Measurements from ENCODE around the gene ACSL5.

ACSL5 gene

GRCh38 chr10:112362833-112363232 lies 11.1 kb upstream of the ACSL5 start:
- no peak for TF ChIP-seq EZH2phosphoT487 (IDR thresholded peaks at IDR 0.05; ENCODE audit: low read depth)
- Histone ChIP-seq H3K9ac (ENCODE audit: low read length) (no peak overlapping the region), H3K4me3 (ENCODE audit: low read length) (no peak overlapping the region), H2AFZ (ENCODE audit: low read depth, low read length) (no peak overlapping the region), H3K4me1 (ENCODE audit: low read length) (no peaks in the 10 kb centered on the region), H3K27me3 (ENCODE audit: low read depth, low read length) (no peaks in the 10 kb centered on the region), H3K79me2 (ENCODE audit: low read length) (no peaks in the 10 kb centered on the region), H3K27ac (ENCODE audit: low read length) (no peak overlapping the region), H3K9me3 (ENCODE audit: insufficient read depth, low read length) (no peaks in the 10 kb centered on the region), H3K36me3 (replicated peaks; ENCODE audit: low read depth, low read length) (no peaks in the 10 kb centered on the region), H4K20me1 (ENCODE audit: insufficient read depth, low read length) (no peaks in the 10 kb centered on the region), H3K4me2 (ENCODE audit: low read length) (no peak overlapping the region)

- Histone ChIP-seq H3K9ac (ENCODE audit: low read length) (no peak overlapping the region), H3K27ac (ENCODE audit: low read length) (no peak overlapping the region), H3K4me3 (ENCODE audit: low read length) (no peak overlapping the region), H3K27me3 (ENCODE audit: low read depth, low read length) (no peaks in the 10 kb centered on the region), H3K79me2 (ENCODE audit: low read length) (no peaks in the 10 kb centered on the region), H2AFZ (ENCODE audit: low read depth, low read length) (no peak overlapping the region), H3K9me3 (ENCODE audit: insufficient read depth, low read length) (no peaks in the 10 kb centered on the region), H3K4me1 (ENCODE audit: low read length) (no peaks in the 10 kb centered on the region), H4K20me1 (ENCODE audit: insufficient read depth, low read length) (no peaks in the 10 kb centered on the region), H3K4me2 (ENCODE audit: low read length) (no peak overlapping the region), H3K36me3 (replicated peaks; ENCODE audit: low read depth, low read length) (no peaks in the 10 kb centered on the region)
- TF ChIP-seq CTCF (IDR thresholded peaks at IDR 0.05; ENCODE audit: low read depth, low read length), result no peak
- TF ChIP-seq EZH2phosphoT487 (IDR thresholded peaks at IDR 0.05; ENCODE audit: low read depth), result no peak
These were observed 9.9 kb upstream of the ACSL5 start for GRCh38 chr10:112363696-112364688.

GRCh38 chr10:112365014-112365432 lies 8.9 kb upstream of the ACSL5 start:
- H3K4me1 ChIP-seq (ENCODE audit: low read length), result no peaks in the 10 kb centered on the region
- no peak overlapping the region for H3K27ac ChIP-seq (ENCODE audit: low read length)
- no peak overlapping the region for H3K9ac ChIP-seq (ENCODE audit: low read length)
- no peaks in the 10 kb centered on the region for H4K20me1 ChIP-seq (ENCODE audit: insufficient read depth, low read length)
- H3K4me2 ChIP-seq (ENCODE audit: low read length), result no peak overlapping the region
- no peaks in the 10 kb centered on the region for H3K36me3 ChIP-seq (replicated peaks; ENCODE audit: low read depth, low read length)
- TF ChIP-seq EZH2phosphoT487 (IDR thresholded peaks at IDR 0.05; ENCODE audit: low read depth) (no peak), CTCF (IDR thresholded peaks at IDR 0.05; ENCODE audit: low read depth, low read length) (no peak)
- no peak overlapping the region for H2AFZ ChIP-seq (ENCODE audit: low read depth, low read length)
- H3K4me3 ChIP-seq (ENCODE audit: low read length), result no peak overlapping the region
- no peaks in the 10 kb centered on the region for H3K9me3 ChIP-seq (ENCODE audit: insufficient read depth, low read length)
- H3K27me3 ChIP-seq (ENCODE audit: low read depth, low read length), result no peaks in the 10 kb centered on the region
- no peaks in the 10 kb centered on the region for H3K79me2 ChIP-seq (ENCODE audit: low read length)

- Histone ChIP-seq H3K4me2 (ENCODE audit: low read length) (no peak overlapping the region), H4K20me1 (ENCODE audit: insufficient read depth, low read length) (no peaks in the 10 kb centered on the region), H2AFZ (ENCODE audit: low read depth, low read length) (no peak overlapping the region), H3K4me3 (ENCODE audit: low read length) (no peak overlapping the region), H3K36me3 (replicated peaks; ENCODE audit: low read depth, low read length) (no peaks in the 10 kb centered on the region), H3K4me1 (ENCODE audit: low read length) (no peaks in the 10 kb centered on the region), H3K9me3 (ENCODE audit: insufficient read depth, low read length) (no peaks in the 10 kb centered on the region), H3K27me3 (ENCODE audit: low read depth, low read length) (no peaks in the 10 kb centered on the region), H3K79me2 (ENCODE audit: low read length) (no peaks in the 10 kb centered on the region), H3K9ac (ENCODE audit: low read length) (no peak overlapping the region), H3K27ac (ENCODE audit: low read length) (no peak overlapping the region)
- no peak for TF ChIP-seq EZH2phosphoT487 (IDR thresholded peaks at IDR 0.05; ENCODE audit: low read depth)
- TF ChIP-seq CTCF (IDR thresholded peaks at IDR 0.05; ENCODE audit: low read depth, low read length), result no peak
These were observed 8.5 kb upstream of the ACSL5 start for GRCh38 chr10:112365451-112365850.

Data from OCI-LY3 (cell line).